Prostate gland (tissue), 2 donors: ENCODE results near the gene ALOX15. TPM values are rescaled to one million over a fixed set of nuclear protein-coding genes. Genes with fewer than 3 reads are reported as not detected.
A peak's percentile ranks its signal among the peaks of the same experiment; 100 is the strongest.

Experiments used
- DNase-seq: peaks from one replicate; pipeline ENCODE4 v3.0.0-alpha.2; 2019; ENCODE audit warnings: low spot score
- H3K27ac ChIP-seq, 2 donors: fragments of 200-600 bp; sonication (generic); 2 replicates each; pipeline ENCODE4 v1.5.1; 2017 to 2019
- H3K27me3 ChIP-seq: fragments of 200-600 bp; sonication (generic); replicated peaks from 2 replicates; pipeline ENCODE4 v1.5.1; 2019; ENCODE audit not compliant: insufficient read depth
- H3K36me3 ChIP-seq, 2 donors: fragments of 200-600 bp; sonication (generic); 1 replicate in 1 of 2; 2 replicates in 1 of 2; pipeline versions ENCODE4 v1.5.1 to v1.8.1; 2017 to 2019
- H3K4me1 ChIP-seq: fragments of 200-600 bp; sonication (generic); replicated peaks from 2 replicates; pipeline ENCODE4 v1.5.1; 2019
- H3K4me3 ChIP-seq, 2 donors: fragments of 200-600 bp; sonication (generic); 2 replicates each; pipeline ENCODE4 v1.5.1; 2017 to 2019
- H3K9me3 ChIP-seq: fragments of 200-600 bp; sonication (generic); 2 replicates; pipeline ENCODE4 v1.5.1; 2017
- CTCF ChIP-seq, 4 experiments: fragments of 200-600 bp in 2 of 4; fragments of 450-650 bp in 2 of 4; sonication (generic) in 2 of 4; IDR thresholded peaks; 1 replicate in 3 of 4; 2 replicates in 1 of 4; pipeline ENCODE4 v1.5.1; 2016 to 2019; ENCODE audit warnings: antibody characterized with exemption in 4 of 4, mild to moderate bottlenecking in 2 of 4, moderate library complexity in 2 of 4
- POLR2A ChIP-seq: fragments of 450-650 bp; IDR thresholded peaks from one replicate; pipeline ENCODE4 v1.6.1; 2016; ENCODE audit warnings: antibody characterized with exemption, mild to moderate bottlenecking
- POLR2AphosphoS5 ChIP-seq: sonication (generic); formaldehyde crosslinking; IDR thresholded peaks from one replicate; pipeline ENCODE4 v1.6.1; 2017; ENCODE audit warnings: antibody characterized with exemption
- WGBS: methylation state at CpG from one replicate; pipeline ENCODE4 v1.1.5; 2018; 5-methylcytosine and 5-hydroxymethylcytosine counted together
- intact Hi-C: fragments of 100-400 bp; cut with DNase I; formaldehyde crosslinking; loops from one replicate; pipeline ENCODE4 v1.14.2; 2022
- total RNA-seq, 2 donors: library from RNA; depleted of rRNA; stranded (reverse); fragments of >200 nt; gene quantifications; one replicate each; pipeline ENCODE4 v1.1.0, GENCODE V29; 2016

Gene ALOX15
- total RNA-seq, 2 donors from 2014 or later, result 0.41 to 0.97 TPM

GRCh38 chr17:4602041-4602440 is 39.4 kb downstream of the ALOX15 start:
- no peak for DNase-seq
- TF ChIP-seq CTCF (IDR thresholded peaks at IDR 0.05), result no peak
- no peak for TF ChIP-seq POLR2AphosphoS5
- TF ChIP-seq POLR2A, result no peak
- Histone ChIP-seq H3K4me3 (no peak overlapping the region), H3K4me1 (no peaks in the 10 kb centered on the region), H3K9me3 (no peaks in the 10 kb centered on the region), H3K27ac (no peak overlapping the region), H3K36me3 (no peaks in the 10 kb centered on the region), H3K27me3 (no peaks in the 10 kb centered on the region)
- intact Hi-C loops, result no loop called here
- 82% methylated on average over 5 of the region's 5 CpGs for WGBS

DNA sequence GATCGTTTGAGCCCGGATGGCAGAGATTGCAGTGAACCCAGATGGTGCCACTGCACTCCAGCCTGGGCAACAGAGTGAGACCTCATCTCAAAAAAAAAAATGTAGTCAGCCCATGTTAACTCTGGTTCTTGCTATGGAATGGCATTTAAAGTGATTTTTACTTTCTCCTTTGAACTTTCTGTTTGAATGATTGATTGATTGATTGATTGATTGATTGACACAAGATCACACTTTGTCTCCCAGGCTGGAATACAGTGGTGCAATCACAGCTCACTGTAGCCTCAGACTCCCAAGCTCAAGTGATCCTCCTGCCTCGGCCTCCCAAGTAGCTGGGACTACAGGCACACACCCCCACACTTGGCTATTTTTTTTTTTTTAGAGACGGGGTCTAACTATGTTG is 40.2 kb downstream of the ALOX15 start:
- whole genome bisulfite sequencing, result 93% methylated on average over 4 of the region's 4 CpGs
- intact Hi-C loops, result no loop called here
- Histone ChIP-seq H3K36me3 (no peaks in the 10 kb centered on the region), H3K27ac (no peak overlapping the region), H3K27me3 (no peaks in the 10 kb centered on the region), H3K9me3 (no peaks in the 10 kb centered on the region), H3K4me1 (no peaks in the 10 kb centered on the region), H3K4me3 (no peak overlapping the region)
- no peak for TF ChIP-seq CTCF (IDR thresholded peaks at IDR 0.05)
- TF ChIP-seq POLR2A, result no peak
- TF ChIP-seq POLR2AphosphoS5, result no peak
- DNase-seq, result no peak

DNA sequence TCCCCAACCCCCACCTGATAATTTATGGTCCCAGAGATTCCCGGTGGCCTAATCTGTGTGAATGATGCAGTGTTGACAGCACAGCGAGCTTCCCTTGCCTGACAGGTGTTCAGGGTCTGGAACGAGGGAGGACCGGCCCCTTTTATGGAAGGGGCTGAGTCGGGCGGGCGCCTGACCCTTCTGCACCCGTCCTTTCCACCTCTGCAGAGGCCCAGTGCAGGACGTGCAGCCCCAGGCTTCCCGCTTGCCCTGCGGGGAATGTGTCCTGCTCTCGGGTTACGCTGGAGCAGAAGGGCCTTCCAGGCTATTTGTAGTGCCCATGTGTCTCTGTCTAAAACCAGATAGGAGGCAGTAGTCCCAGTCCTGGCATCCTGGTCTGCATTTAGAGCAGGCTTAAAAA is 40.9 kb downstream of the ALOX15 start:
- H3K9me3 ChIP-seq, result no peaks in the 10 kb centered on the region
- no peak for TF ChIP-seq POLR2AphosphoS5
- no peak for TF ChIP-seq POLR2A
- no peak for TF ChIP-seq CTCF (IDR thresholded peaks at IDR 0.05)
- H3K4me3 ChIP-seq, result no peak overlapping the region
- no peaks in the 10 kb centered on the region for H3K27me3 ChIP-seq
- H3K27ac ChIP-seq, result peak overlapping the region in 1 of 2 donors; percentile 42
- no peaks in the 10 kb centered on the region for H3K36me3 ChIP-seq
- intact Hi-C loops, result no loop called here
- no peaks in the 10 kb centered on the region for H3K4me1 ChIP-seq
- DNase-seq, result no peak
- 71% methylated on average over 13 of the region's 13 CpGs for WGBS

GRCh38 chr17:4599505-4600281 is 41.8 kb downstream of the ALOX15 start:
- WGBS, result 25% methylated on average over 25 of the region's 25 CpGs
- no peak overlapping the region for H3K4me3 ChIP-seq
- no peak for TF ChIP-seq POLR2AphosphoS5
- no peak for TF ChIP-seq CTCF (IDR thresholded peaks at IDR 0.05)
- TF ChIP-seq POLR2A, result no peak
- H3K27ac ChIP-seq, result peak overlapping the region; percentile 29 to 42
- intact Hi-C loops, result no loop called here
- no peaks in the 10 kb centered on the region for H3K4me1 ChIP-seq
- H3K9me3 ChIP-seq, result no peaks in the 10 kb centered on the region
- H3K36me3 ChIP-seq, result no peaks in the 10 kb centered on the region
- no peaks in the 10 kb centered on the region for H3K27me3 ChIP-seq
- no peak for DNase-seq
